ENCODE data around the gene NUTM2E.
"Not testable (repeated sequence)": the region's sequence is repeated elsewhere in the genome, so short reads cannot be mapped to it uniquely, and the experiment has no call there.

Gene NUTM2E

GRCh38 chr10:79866903-79867551, 40.5 kb downstream of the NUTM2E start:
- not testable (repeated sequence) for DNase-seq (ENCODE audit: low spot score)

GRCh38 chr10:79868023-79868422, 41.5 kb downstream of the NUTM2E start:
- not testable (repeated sequence) for DNase-seq (ENCODE audit: low spot score)

DNA sequence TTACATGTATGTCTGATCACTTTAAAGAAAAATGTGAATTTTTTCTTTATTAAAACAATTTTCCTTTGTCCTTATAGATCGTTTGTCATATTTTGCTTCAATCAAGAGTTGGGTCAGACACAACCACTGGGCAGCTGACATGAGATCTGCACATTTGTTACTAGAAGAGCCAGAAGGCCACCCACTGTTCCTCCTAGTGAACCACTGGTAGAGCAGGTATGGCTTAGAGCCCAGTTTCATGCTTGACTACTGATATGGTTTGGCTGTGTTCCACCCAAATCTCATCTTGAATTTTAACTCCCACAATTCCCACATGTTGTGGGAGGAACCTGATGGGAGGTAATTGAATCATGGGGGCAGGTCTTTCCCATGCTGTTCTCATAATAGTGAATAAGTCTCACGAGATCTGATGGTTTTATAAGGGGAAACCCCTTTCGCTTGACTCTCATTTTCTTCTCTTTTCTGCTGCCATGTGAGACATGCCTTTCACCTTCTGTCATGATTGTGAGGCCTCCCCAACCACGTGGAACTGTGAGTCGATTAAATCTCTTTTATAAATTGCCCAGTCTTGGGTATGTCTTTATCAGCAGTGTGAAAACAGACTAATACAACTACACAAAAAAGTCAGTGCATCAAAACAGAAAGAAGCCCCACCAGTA, 43.0 kb downstream of the NUTM2E start:
- DNase-seq (ENCODE audit: low spot score) = not testable (repeated sequence)

DNA sequence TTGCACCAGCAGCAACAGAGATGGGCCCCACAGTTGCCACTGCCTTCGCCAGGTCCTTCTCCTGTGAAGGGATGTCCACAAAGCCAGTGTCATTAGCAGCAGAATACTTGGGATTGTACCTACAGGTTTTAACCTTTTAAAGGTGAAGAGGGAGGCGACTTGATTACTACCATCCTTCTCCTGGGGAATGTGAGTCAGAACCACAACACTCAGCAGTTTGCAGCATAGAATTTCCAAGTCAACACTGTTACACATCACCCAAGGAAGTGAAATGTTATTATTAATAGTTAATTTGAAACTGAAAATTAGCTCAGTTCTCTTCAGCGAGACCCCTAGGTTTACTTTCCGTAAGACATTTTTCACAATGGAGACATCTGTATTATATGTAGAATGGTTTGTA, 45.2 kb downstream of the NUTM2E start:
- DNase-seq (ENCODE audit: low spot score) = not testable (repeated sequence)
